DND-41 (cell line): ENCODE measurements around the gene FH.

Experiments
- ATAC-seq: fragments of 200-7000 bp; cut with Tn5 transposase; 3 replicates; pipeline ENCODE4 v1.9.1; 2021; ENCODE audit warnings: low read depth; ENCODE audit not compliant: insufficient read depth
- DNase-seq: peaks from one replicate; pipeline ENCODE4 v3.0.0-alpha.2; 2020
- H2AFZ ChIP-seq: 2 replicates; pipeline ENCODE4 v1.6.0; 2012; ENCODE audit warnings: low read depth, low read length
- H3K27ac ChIP-seq: 2 replicates; pipeline ENCODE4 v1.5.1; 2012; ENCODE audit warnings: low read length, inconsistent platforms
- H3K27me3 ChIP-seq: fragments of 200-600 bp; sonication (generic); 2 replicates; pipeline ENCODE4 v1.6.0; 2012; ENCODE audit warnings: low read length, mild to moderate bottlenecking, inconsistent platforms; ENCODE audit not compliant: insufficient read depth, poor library complexity
- H3K36me3 ChIP-seq: 2 replicates; pipeline ENCODE4 v1.5.1; 2012; ENCODE audit warnings: low read length, inconsistent platforms; ENCODE audit not compliant: insufficient read depth
- H3K4me1 ChIP-seq: 2 replicates; pipeline ENCODE4 v1.5.1; 2012; ENCODE audit warnings: mild to moderate bottlenecking, low read length; ENCODE audit not compliant: insufficient read depth
- H3K4me2 ChIP-seq: 2 replicates; pipeline ENCODE4 v1.6.0; 2012; ENCODE audit warnings: mild to moderate bottlenecking, moderate library complexity, low read length, inconsistent platforms; ENCODE audit not compliant: insufficient read depth
- H3K4me3 ChIP-seq, 2 experiments: fragments of 200-600 bp in 1 of 2; shearing (Covaris generic) in 1 of 2; 2 replicates each; pipeline ENCODE4 v1.5.1; 2012 to 2016; ENCODE audit warnings: inconsistent platforms in 2 of 2, low read length in 2 of 2, mild to moderate bottlenecking in 2 of 2, low read depth in 1 of 2, moderate library complexity in 1 of 2
- H3K79me2 ChIP-seq: 2 replicates; pipeline ENCODE4 v1.6.0; 2012; ENCODE audit warnings: low read length, inconsistent platforms; ENCODE audit not compliant: insufficient read depth
- H3K9ac ChIP-seq: 2 replicates; pipeline ENCODE4 v1.6.0; 2012; ENCODE audit warnings: low read depth, mild to moderate bottlenecking, inconsistent platforms, low read length, moderate library complexity
- H3K9me3 ChIP-seq: 2 replicates; pipeline ENCODE4 v1.5.1; 2012; ENCODE audit warnings: low read length, moderate library complexity, mild to moderate bottlenecking, inconsistent platforms; ENCODE audit not compliant: insufficient read depth, severe bottlenecking
- H4K20me1 ChIP-seq: 2 replicates; pipeline ENCODE4 v1.6.0; 2012; ENCODE audit warnings: low read length; ENCODE audit not compliant: insufficient read depth
- EZH2 ChIP-seq: IDR thresholded peaks from 3 replicates; pipeline ENCODE4 v1.6.1; 2012; ENCODE audit warnings: borderline replicate concordance, low read depth, mild to moderate bottlenecking, moderate library complexity, low read length, inconsistent platforms; ENCODE audit not compliant: severe bottlenecking
- TF ChIP-seq, protein P1 (sequence below): IDR thresholded peaks from 2 replicates; pipeline ENCODE4 v1.5.1; 2012; ENCODE audit warnings: borderline replicate concordance, low read length, moderate library complexity, mild to moderate bottlenecking; ENCODE audit not compliant: poor library complexity, severe bottlenecking; ENCODE audit errors: extremely low read depth

Gene FH

GRCh38 chr1:241533326-241534115, 14.0 kb upstream of the FH start:
- Histone ChIP-seq H4K20me1 (no peaks in the 10 kb centered on the region), H3K79me2 (no peaks in the 10 kb centered on the region), H3K36me3 (no peaks in the 10 kb centered on the region), H3K27me3 (peaks cover 29% of the 10 kb centered on the region), H3K4me3 (no peak overlapping the region), H3K4me1 (peaks cover 10% of the 10 kb centered on the region), H3K27ac (no peak overlapping the region), H3K9me3 (no peaks in the 10 kb centered on the region), H3K9ac (no peak overlapping the region), H2AFZ (no peak overlapping the region), H3K4me2 (no peak overlapping the region)
- no peak for TF ChIP-seq EZH2
- TF ChIP-seq, protein P1, sequence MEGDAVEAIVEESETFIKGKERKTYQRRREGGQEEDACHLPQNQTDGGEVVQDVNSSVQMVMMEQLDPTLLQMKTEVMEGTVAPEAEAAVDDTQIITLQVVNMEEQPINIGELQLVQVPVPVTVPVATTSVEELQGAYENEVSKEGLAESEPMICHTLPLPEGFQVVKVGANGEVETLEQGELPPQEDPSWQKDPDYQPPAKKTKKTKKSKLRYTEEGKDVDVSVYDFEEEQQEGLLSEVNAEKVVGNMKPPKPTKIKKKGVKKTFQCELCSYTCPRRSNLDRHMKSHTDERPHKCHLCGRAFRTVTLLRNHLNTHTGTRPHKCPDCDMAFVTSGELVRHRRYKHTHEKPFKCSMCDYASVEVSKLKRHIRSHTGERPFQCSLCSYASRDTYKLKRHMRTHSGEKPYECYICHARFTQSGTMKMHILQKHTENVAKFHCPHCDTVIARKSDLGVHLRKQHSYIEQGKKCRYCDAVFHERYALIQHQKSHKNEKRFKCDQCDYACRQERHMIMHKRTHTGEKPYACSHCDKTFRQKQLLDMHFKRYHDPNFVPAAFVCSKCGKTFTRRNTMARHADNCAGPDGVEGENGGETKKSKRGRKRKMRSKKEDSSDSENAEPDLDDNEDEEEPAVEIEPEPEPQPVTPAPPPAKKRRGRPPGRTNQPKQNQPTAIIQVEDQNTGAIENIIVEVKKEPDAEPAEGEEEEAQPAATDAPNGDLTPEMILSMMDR = no peak
- DNase-seq (no peak), ATAC-seq (no peak)

- no peak overlapping the region for H3K4me2 ChIP-seq
- no peak overlapping the region for H3K4me3 ChIP-seq
- no peaks in the 10 kb centered on the region for H3K36me3 ChIP-seq
- H3K79me2 ChIP-seq = no peaks in the 10 kb centered on the region
- DNase-seq (no peak), ATAC-seq (no peak)
- H3K9me3 ChIP-seq = no peaks in the 10 kb centered on the region
- H3K4me1 ChIP-seq = peaks cover 10% of the 10 kb centered on the region
- H2AFZ ChIP-seq = no peak overlapping the region
- H3K27me3 ChIP-seq = peaks cover 30% of the 10 kb centered on the region
- H3K9ac ChIP-seq = no peak overlapping the region
- H4K20me1 ChIP-seq = no peaks in the 10 kb centered on the region
- TF ChIP-seq EZH2 = no peak
- TF ChIP-seq, protein P1 = no peak
- no peak overlapping the region for H3K27ac ChIP-seq
These were observed 13.3 kb upstream of the FH start for GRCh38 chr1:241532864-241533263.

GRCh38 chr1:241532162-241532531, 12.6 kb upstream of the FH start, which contains the start of gene KMO:
KMO (plus strand) TSS chr1:241532378; CDS start chr1:241532445, 67 bp downstream.
- ATAC-seq = peak; percentile 60
- Histone ChIP-seq H3K9ac (peak within 1 kb of the TSS; percentile 60), H3K27ac (peak within 1 kb of the TSS; percentile 69), H3K9me3 (no peaks in the 10 kb centered on the region), H4K20me1 (no peaks in the 10 kb centered on the region), H3K4me3 (peak within 1 kb of the TSS; percentile 68 to 69), H3K79me2 (no peaks in the 10 kb centered on the region), H3K4me1 (peaks cover 10% of the 10 kb centered on the region), H3K4me2 (peak within 1 kb of the TSS; percentile 71), H3K27me3 (peaks cover 29% of the 10 kb centered on the region), H3K36me3 (no peaks in the 10 kb centered on the region), H2AFZ (peak within 1 kb of the TSS; percentile 88)
- DNase-seq = no peak
- TF ChIP-seq, protein P1 = no peak
- TF ChIP-seq EZH2 = no peak
